Neural cell (in vitro differentiated cells): Measurements from ENCODE around the gene HDAC4.

Experiments used
- CTCF ChIP-seq: fragments of 450-650 bp; IDR thresholded peaks from 2 replicates; pipeline ENCODE4 v1.5.1; 2014; ENCODE audit warnings: antibody characterized with exemption, mild to moderate bottlenecking, moderate library complexity; ENCODE audit not compliant: poor library complexity, severe bottlenecking
- MXI1 ChIP-seq: fragments of 450-650 bp; conservative IDR thresholded peaks from 2 replicates; pipeline ENCODE4 v1.6.1; 2014; ENCODE audit warnings: antibody characterized with exemption, mild to moderate bottlenecking; ENCODE audit not compliant: poor library complexity, severe bottlenecking
- REST ChIP-seq: IDR thresholded peaks from 2 replicates; pipeline ENCODE4 v1.6.1; 2012; ENCODE audit warnings: borderline replicate concordance

- TF ChIP-seq CTCF (no peak), MXI1 (no peak), REST (no peak)
Observed at GRCh38 chr2:239118675-239119211, 282.1 kb downstream of the HDAC4 start.
